ENCODE measurements around the gene OGDHL. TPM values are rescaled to one million over a fixed set of nuclear protein-coding genes. Genes with fewer than 3 reads are reported as not detected.

OGDHL gene
- total and polyA plus RNA-seq, 9 of the 15 experiments (the other 6 are each of a cell fraction or from before 2014, with no cell fraction given) = 0.01 to 1.8 (median 0.91) TPM

- DNase-seq (ENCODE audit: extremely low read depth in 1 of 4, low spot score in 3 of 4) = no peak
- no TSS peak for BruUV-seq (replicated peaks)
- no peak overlapping the region for H3K4me2 ChIP-seq (ENCODE audit: insufficient read depth, low read length)
- H3K9me1 ChIP-seq (ENCODE audit: control insufficient read depth, insufficient read depth, low read length) = no peaks in the 10 kb centered on the region
- H3K9ac ChIP-seq (ENCODE audit: insufficient read depth in 1 of 2, low read depth in 2 of 2, low read length in 2 of 2) = no peak overlapping the region
- H3K4me3 ChIP-seq = no peak overlapping the region
- no peaks in the 10 kb centered on the region for H3K36me3 ChIP-seq (ENCODE audit: control insufficient read depth, insufficient read depth, low read length)
- POLR2A ChIA-PET = no interaction called here
- no peak for FAIRE-seq
- H4K20me1 ChIP-seq (replicated peaks; ENCODE audit: control insufficient read depth, insufficient read depth, low read length) = peaks cover 27% of the 10 kb centered on the region; the same call in 1 of the 2 replicates
- ATAC-seq = no peak
- no peak overlapping the region for H3K27ac ChIP-seq (ENCODE audit: extremely low read depth, low read depth, low read length)
- in situ Hi-C loops (cut with MboI) (no loop called here), intact Hi-C loops (cut with micrococcal nuclease) (no loop called here)
- no peaks in the 10 kb centered on the region for H3K9me3 ChIP-seq (replicated peaks; ENCODE audit: control insufficient read depth, insufficient read depth, low read depth, low read length)
- CTCF ChIA-PET (ENCODE audit: low intra/inter-chr PET ratio) = no interaction called here
- H2AFZ ChIP-seq (ENCODE audit: low read depth, low read length) = no peak overlapping the region
- peaks cover 0 to 8% of the 10 kb centered on the region in 2 experiments; a peak in 1 of 5 replicates for H3K4me1 ChIP-seq (replicated peaks in 1 of 2; ENCODE audit: control insufficient read depth in 2 of 2, insufficient read depth in 2 of 2, low read length in 2 of 2)
- 16% methylated on average over 23 of the region's 23 CpGs for WGBS (ENCODE audit: insufficient coverage, low coverage, missing lambda C conversion rate)
- H3K27me3 ChIP-seq (ENCODE audit: control insufficient read depth in 2 of 2, insufficient read depth in 2 of 2, low read length in 2 of 2) = peaks cover 5 to 50% of the 10 kb centered on the region in 2 experiments; a peak in 4 of 5 replicates
- no peaks in the 10 kb centered on the region for H3K79me2 ChIP-seq (ENCODE audit: control insufficient read depth, insufficient read depth, low read length)
- TF ChIP-seq ARID2 (IDR thresholded peaks at IDR 0.05) (no peak), ZNF146 (CRISPR knock-in tag; IDR thresholded peaks at IDR 0.05; ENCODE audit: unreplicated experiment) (no peak), ZC3H8 (IDR thresholded peaks at IDR 0.05) (no peak), E2F1 (CRISPR knock-in tag; IDR thresholded peaks at IDR 0.05) (no peak), SRF (CRISPR knock-in tag; IDR thresholded peaks at IDR 0.05) (no peak)
Observed at GRCh38 chr10:49742683-49743463, 19.2 kb downstream of the OGDHL start.

Measured in K562 (cell line).